ENCODE data around the gene SLC7A7. TPM values are rescaled to one million over a fixed set of nuclear protein-coding genes. Genes with fewer than 3 reads are reported as not detected.

Gene SLC7A7
- total RNA-seq, 1 donor from 2014 or later, result 14.3 TPM

- no peaks in the 10 kb centered on the region for H3K79me2 ChIP-seq (ENCODE audit: insufficient read depth, low read length)
- H3K36me3 ChIP-seq (ENCODE audit: insufficient read depth, low read length), result no peaks in the 10 kb centered on the region
- no peak overlapping the region for H3K9ac ChIP-seq (ENCODE audit: low read length)
- no peak overlapping the region for H3K4me3 ChIP-seq (ENCODE audit: insufficient read depth, low read depth, low read length)
- no peak for FAIRE-seq
- H3K4me1 ChIP-seq (ENCODE audit: insufficient read depth, low read length), result no peaks in the 10 kb centered on the region
- no peak overlapping the region for H3K27ac ChIP-seq (ENCODE audit: low read depth, low read length)
- no peak for TF ChIP-seq EZH2 (IDR thresholded peaks at IDR 0.05; ENCODE audit: insufficient read depth, low read length)
- no peak for TF ChIP-seq CTCF (IDR thresholded peaks at IDR 0.05; ENCODE audit: insufficient read depth, low read depth, low read length)
- Mint-ChIP-seq H3K27me3 (ENCODE audit: low read depth, unreplicated experiment) (peaks cover 3% of the 10 kb centered on the region), H3K4me1 (ENCODE audit: low read depth, unreplicated experiment) (peaks cover 2% of the 10 kb centered on the region), H3K9me3 (ENCODE audit: unreplicated experiment) (peaks cover 3% of the 10 kb centered on the region), H3K36me3 (ENCODE audit: low read depth, unreplicated experiment) (peaks cover 2% of the 10 kb centered on the region), H3K4me3 (ENCODE audit: unreplicated experiment) (no peak overlapping the region), H3K27ac (ENCODE audit: unreplicated experiment) (no peak overlapping the region)
- H2AFZ ChIP-seq (ENCODE audit: low read depth, low read length), result no peak overlapping the region
- DNase-seq (ENCODE audit: low read depth), result no peak
- H4K20me1 ChIP-seq (ENCODE audit: insufficient read depth, low read length), result no peaks in the 10 kb centered on the region
- H3K9me3 ChIP-seq (ENCODE audit: insufficient read depth, low read depth, low read length), result no peaks in the 10 kb centered on the region
- no peak overlapping the region for H3K4me2 ChIP-seq (ENCODE audit: low read length)
- H3K27me3 ChIP-seq (ENCODE audit: insufficient read depth, low read length), result peaks cover 6% of the 10 kb centered on the region
These were observed 12.2 kb downstream of the SLC7A7 start for GRCh38 chr14:22802860-22803686.

GRCh38 chr14:22801716-22802115 lies 13.5 kb downstream of the SLC7A7 start:
- FAIRE-seq (no peak), DNase-seq (ENCODE audit: low read depth) (no peak)
- H2AFZ ChIP-seq (ENCODE audit: low read depth, low read length), result no peak overlapping the region
- Mint-ChIP-seq H3K9me3 (ENCODE audit: unreplicated experiment) (peaks cover 3% of the 10 kb centered on the region), H3K27ac (ENCODE audit: unreplicated experiment) (no peak overlapping the region), H3K36me3 (ENCODE audit: low read depth, unreplicated experiment) (peaks cover 2% of the 10 kb centered on the region), H3K4me3 (ENCODE audit: unreplicated experiment) (no peak overlapping the region), H3K27me3 (ENCODE audit: low read depth, unreplicated experiment) (peaks cover 3% of the 10 kb centered on the region), H3K4me1 (ENCODE audit: low read depth, unreplicated experiment) (no peaks in the 10 kb centered on the region)
- TF ChIP-seq EZH2 (IDR thresholded peaks at IDR 0.05; ENCODE audit: insufficient read depth, low read length) (no peak), CTCF (IDR thresholded peaks at IDR 0.05; ENCODE audit: insufficient read depth, low read depth, low read length) (no peak)
- H3K4me1 ChIP-seq (ENCODE audit: insufficient read depth, low read length), result no peaks in the 10 kb centered on the region
- H3K4me2 ChIP-seq (ENCODE audit: low read length), result no peak overlapping the region
- H3K4me3 ChIP-seq (ENCODE audit: insufficient read depth, low read depth, low read length), result no peak overlapping the region
- H4K20me1 ChIP-seq (ENCODE audit: insufficient read depth, low read length), result no peaks in the 10 kb centered on the region
- H3K36me3 ChIP-seq (ENCODE audit: insufficient read depth, low read length), result no peaks in the 10 kb centered on the region
- no peaks in the 10 kb centered on the region for H3K79me2 ChIP-seq (ENCODE audit: insufficient read depth, low read length)
- no peak overlapping the region for H3K9ac ChIP-seq (ENCODE audit: low read length)
- no peak overlapping the region for H3K27ac ChIP-seq (ENCODE audit: low read depth, low read length)
- peaks cover 15% of the 10 kb centered on the region for H3K27me3 ChIP-seq (ENCODE audit: insufficient read depth, low read length)
- H3K9me3 ChIP-seq (ENCODE audit: insufficient read depth, low read depth, low read length), result no peaks in the 10 kb centered on the region

GRCh38 chr14:22800346-22800745 lies 14.9 kb downstream of the SLC7A7 start:
- Histone ChIP-seq H3K27me3 (ENCODE audit: insufficient read depth, low read length) (peaks cover 25% of the 10 kb centered on the region), H3K27ac (ENCODE audit: low read depth, low read length) (no peak overlapping the region), H3K79me2 (ENCODE audit: insufficient read depth, low read length) (no peaks in the 10 kb centered on the region), H3K4me2 (ENCODE audit: low read length) (no peak overlapping the region), H3K4me3 (ENCODE audit: insufficient read depth, low read depth, low read length) (no peak overlapping the region), H3K9ac (ENCODE audit: low read length) (no peak overlapping the region), H3K36me3 (ENCODE audit: insufficient read depth, low read length) (no peaks in the 10 kb centered on the region), H3K4me1 (ENCODE audit: insufficient read depth, low read length) (no peaks in the 10 kb centered on the region), H4K20me1 (ENCODE audit: insufficient read depth, low read length) (no peaks in the 10 kb centered on the region), H2AFZ (ENCODE audit: low read depth, low read length) (no peak overlapping the region), H3K9me3 (ENCODE audit: insufficient read depth, low read depth, low read length) (no peaks in the 10 kb centered on the region)
- H3K9me3 Mint-ChIP-seq (ENCODE audit: unreplicated experiment), result peaks cover 4% of the 10 kb centered on the region
- TF ChIP-seq CTCF (IDR thresholded peaks at IDR 0.05; ENCODE audit: insufficient read depth, low read depth, low read length) (no peak), EZH2 (IDR thresholded peaks at IDR 0.05; ENCODE audit: insufficient read depth, low read length) (no peak)
- no peak overlapping the region for H3K27ac Mint-ChIP-seq (ENCODE audit: unreplicated experiment)
- FAIRE-seq (no peak), DNase-seq (ENCODE audit: low read depth) (no peak)
- peaks cover 3% of the 10 kb centered on the region for H3K27me3 Mint-ChIP-seq (ENCODE audit: low read depth, unreplicated experiment)
- no peaks in the 10 kb centered on the region for H3K4me1 Mint-ChIP-seq (ENCODE audit: low read depth, unreplicated experiment)
- peaks cover 10% of the 10 kb centered on the region for H3K36me3 Mint-ChIP-seq (ENCODE audit: low read depth, unreplicated experiment)
- H3K4me3 Mint-ChIP-seq (ENCODE audit: unreplicated experiment), result no peak overlapping the region
